G401.6 (cell line): ENCODE data around the gene WNT5A.

Experiments
- FAIRE-seq: peaks from 2 replicates; lab custom pipeline; 2012; peaks lifted over from hg19 to GRCh38; lab: Jason Lieb, UNC

WNT5A gene

GRCh38 chr3:55486857-55487380 is at the start of gene WNT5A:
WNT5A (minus strand) TSS chr3:55487306; CDS start chr3:55486985, 321 bp downstream.
- FAIRE-seq: no peak

DNA sequence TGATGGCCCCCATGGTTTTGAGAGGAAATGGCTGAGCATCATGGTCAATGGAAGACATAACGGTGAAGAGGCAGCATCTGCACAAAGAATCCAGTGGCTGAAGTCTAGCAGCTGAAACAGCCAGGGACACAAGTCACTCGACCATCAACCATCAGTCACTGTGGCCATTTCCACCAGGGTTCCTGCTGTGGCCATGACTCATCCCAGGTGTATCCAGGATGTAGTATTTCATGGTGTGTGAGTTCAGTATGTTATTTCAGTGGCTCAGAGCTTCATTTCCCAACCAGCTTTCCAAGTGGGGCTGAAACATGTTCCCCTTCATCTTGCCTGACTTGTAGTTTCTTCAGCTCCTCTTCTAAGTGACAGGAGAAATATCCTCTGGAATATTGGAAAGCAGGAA is 47.8 kb upstream of the WNT5A start:
- FAIRE-seq: no peak

- no peak for FAIRE-seq
Observed at GRCh38 chr3:55532806-55533205, 45.7 kb upstream of the WNT5A start.

DNA sequence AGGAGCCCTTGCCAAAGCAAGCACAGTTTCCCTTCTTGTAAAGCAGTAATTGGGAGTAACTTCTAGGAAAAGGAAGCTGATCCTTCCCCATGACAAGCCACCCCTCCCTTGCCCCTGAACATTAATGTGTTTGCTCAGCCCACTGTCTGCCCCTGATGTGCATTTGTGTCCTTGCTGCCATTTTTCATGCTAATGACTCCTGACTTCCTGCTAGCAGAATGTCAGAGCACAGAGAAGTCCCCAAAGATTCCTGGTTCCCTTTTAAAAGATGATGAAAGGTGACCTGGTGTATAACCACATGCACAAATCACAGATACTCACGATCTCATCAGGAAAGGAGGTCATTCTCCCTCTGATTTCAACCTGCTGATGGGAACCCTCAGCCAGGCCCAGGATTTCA is 44.2 kb upstream of the WNT5A start:
- FAIRE-seq: no peak

DNA sequence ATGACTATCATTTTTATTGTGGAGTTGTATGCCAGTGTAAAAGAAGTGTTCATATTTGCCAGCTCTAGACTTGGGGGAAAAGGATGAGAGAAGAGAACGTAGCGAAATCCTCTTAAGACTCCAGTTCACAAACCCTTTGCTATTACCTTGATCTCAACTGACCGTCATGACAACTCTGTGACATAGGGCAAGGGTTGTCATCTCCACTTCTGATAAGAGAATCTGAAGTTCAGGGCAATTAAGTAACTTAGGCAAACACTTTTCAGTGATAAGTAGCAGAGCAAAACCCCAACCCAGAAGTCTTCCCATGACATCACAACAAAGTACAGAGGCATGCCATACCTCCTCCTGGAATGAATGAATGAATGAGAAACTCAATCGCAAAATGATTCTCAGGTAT is 40.3 kb upstream of the WNT5A start:
- no peak for FAIRE-seq

DNA sequence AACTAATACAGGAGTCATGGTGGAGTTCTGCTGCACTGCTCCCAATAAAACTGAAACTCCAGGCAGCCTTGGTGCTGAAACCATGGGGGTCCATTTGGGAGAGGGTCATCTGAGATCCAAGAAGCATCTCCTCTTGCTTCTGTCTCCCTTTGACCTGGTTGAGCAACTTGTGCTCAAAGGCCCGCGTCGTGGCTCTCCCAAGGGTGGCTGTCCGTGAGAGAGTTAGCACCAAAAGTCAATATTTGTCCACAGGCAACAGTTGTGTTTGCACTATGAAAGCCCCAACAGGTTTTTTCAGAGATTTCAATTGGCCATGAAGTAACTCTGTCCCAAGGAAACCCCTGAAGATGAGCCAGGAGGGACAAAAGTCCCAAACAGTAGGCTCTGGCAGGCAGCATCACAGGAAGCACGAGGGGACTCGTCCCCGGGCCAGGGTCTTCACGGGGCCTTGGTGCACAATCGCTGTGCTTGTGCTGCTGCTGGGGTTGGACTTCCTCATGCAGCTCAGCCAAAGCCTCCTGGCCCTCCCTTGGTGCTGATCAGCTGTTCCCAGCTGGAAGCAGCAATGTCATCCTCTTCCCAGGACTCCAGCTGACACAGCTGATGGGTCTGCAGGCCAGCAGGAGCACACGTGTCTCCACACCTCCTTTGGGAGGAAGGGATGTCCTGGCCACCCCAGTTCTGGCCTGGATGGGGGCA is 39.4 kb upstream of the WNT5A start:
- no peak for FAIRE-seq

- FAIRE-seq: no peak
Observed at GRCh38 chr3:55525436-55525835, 38.3 kb upstream of the WNT5A start.

DNA sequence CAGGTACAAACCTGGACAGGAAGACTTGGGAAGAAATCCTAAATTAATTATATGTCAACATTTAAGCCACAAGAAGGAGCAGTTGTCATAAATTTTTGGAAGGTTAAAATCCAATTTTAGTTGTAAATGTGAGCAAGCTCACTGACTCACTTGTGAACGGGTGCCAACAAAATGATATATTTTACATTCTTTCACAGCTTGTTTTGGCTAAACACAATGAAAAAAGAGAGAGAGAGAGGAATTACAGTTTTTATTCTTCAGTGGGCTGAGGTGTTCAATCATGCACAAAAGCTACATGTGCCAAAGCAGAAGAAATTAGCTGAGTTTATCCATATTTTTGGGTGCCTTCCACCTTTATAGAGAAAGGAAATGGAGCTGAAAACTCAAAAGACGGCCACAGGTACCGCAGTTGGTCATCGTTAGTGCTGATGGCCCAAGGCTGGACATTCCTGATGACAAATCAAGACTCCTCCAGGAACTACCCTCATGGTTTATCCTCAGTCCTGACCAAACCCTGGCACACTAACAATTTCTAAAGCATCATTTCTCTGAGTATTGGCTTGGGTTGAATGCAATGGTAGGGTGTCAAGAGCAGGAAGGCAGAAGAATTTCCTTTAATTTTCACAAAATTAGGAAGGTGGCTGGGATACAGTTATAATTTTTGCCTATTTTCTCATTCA is 37.6 kb upstream of the WNT5A start:
- no peak for FAIRE-seq

DNA sequence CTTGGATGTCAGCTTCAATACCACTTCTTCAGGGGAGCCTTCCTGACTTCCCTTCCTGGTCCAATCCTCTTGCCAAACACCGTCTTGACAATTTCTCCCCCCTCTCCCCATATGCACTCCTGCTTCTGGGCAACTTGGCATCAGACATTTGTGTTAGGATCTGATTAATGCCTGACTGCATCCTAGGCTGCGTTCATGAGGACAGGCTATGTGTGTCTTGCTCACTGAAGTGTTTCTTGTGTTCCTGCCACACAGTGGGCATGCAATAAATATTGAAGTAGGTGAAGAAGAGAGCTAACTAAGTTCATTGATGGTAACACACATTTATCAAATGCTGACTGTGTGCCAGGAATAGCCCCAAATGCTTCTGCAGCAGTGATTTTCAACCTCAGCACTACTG is 36.4 kb upstream of the WNT5A start:
- FAIRE-seq: no peak

DNA sequence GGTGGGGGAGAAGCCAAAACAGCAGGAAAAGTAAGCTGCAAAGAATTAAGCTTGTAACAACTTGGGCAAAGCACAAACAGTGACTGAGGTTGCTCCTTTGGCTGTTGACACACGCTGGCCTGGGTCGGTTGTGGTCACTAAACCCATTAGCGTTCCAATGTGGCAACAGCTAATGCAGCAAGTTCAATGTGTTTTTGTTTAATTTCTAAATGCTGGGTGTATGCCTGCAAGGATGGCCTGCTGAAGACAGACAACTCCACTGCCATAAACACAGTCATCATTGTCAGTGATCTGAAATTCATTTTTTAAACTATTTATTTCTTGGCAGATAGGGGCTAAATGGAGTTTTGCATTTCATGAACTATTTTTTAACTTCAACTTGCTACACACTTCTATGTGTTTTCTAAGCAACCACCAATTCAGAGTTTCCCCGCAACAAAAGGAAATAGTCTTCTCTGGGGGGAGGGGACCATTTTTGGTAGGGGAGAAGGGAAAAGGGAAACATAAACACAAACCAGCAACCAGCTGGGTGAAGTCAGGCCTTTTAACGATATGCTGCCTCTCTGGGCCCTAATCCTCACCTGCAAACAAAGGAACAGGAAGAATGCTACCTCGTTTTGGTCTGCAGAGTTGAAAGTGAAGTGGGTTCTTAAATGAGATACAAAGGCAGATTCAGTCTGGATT is 34.8 kb upstream of the WNT5A start:
- peak; percentile 87 for FAIRE-seq

GRCh38 chr3:55521064-55521737 is 34.1 kb upstream of the WNT5A start:
- peak; percentile 96 for FAIRE-seq

- no peak for FAIRE-seq
Observed at GRCh38 chr3:55519019-55519418, 31.9 kb upstream of the WNT5A start.

DNA sequence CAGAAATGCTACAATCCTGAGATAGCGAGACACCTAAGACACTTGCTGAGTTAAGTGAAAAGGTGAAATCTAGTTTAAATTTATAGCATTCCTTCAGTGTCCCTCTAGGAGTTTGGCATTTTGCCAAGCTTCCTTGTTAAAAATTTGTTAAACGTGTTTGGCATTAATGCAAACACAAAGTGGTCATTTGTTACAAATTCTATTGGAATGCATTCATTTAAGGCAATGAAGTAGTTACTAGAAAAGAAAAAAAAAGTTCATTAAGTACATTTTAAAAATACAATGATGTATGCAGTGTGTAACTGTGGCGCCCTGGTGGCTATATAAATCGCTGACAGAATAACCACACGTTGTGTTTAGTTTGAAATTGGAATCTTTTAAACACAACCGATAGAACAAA is 31.3 kb upstream of the WNT5A start:
- peak; percentile 99 for FAIRE-seq

GRCh38 chr3:55516392-55517030 is 29.4 kb upstream of the WNT5A start:
- FAIRE-seq: no peak

DNA sequence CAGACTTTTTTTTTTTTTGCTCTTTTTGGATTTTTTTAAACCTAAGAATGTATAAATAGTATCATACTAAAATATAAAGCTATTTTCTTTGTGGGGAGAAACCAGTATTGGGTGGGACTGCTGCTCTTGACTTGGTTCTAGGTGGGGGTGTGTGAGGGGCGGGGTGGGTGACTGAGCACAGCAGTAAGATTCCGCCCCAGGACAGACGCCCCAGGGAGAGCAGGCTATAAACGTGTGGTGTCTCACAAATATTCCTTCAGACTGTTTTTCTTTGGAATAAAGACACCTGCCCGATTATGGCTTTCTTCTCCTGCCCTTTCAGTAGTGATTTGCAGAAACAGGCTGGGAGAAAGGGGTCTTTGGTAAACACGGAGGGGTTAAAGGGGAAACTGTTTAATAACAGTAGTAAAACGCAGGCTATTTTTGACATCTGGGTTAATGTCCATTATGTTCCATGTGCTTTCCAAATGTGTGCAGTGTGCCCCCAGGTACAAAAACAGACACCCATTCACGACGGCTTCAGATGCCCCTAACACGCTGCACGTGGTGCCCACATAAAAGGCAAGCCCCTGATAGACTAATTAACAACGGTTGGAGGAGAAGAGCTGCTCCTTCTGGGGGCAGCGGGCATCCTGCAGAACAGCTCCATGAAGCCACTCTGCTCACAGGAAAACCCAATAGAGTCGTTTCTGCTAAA is 28.6 kb upstream of the WNT5A start:
- no peak for FAIRE-seq

DNA sequence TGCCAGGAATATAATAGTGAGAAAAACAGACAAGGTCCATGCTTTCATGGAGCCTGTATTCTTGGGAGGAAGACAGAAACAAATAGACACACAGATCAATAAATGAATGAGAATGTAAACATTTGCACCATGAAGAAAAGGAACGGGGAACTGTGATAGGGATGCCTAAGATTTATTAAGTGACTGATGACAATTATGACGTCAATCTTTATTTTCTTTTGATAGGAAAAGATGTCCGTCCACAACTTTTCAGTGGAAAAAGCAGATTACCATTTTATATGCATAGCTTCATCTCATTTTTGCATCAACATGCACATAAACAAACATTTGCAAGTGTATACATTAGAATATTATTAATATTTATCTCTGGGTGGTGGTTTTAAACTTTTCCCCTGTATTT is 27.9 kb upstream of the WNT5A start:
- FAIRE-seq: no peak

DNA sequence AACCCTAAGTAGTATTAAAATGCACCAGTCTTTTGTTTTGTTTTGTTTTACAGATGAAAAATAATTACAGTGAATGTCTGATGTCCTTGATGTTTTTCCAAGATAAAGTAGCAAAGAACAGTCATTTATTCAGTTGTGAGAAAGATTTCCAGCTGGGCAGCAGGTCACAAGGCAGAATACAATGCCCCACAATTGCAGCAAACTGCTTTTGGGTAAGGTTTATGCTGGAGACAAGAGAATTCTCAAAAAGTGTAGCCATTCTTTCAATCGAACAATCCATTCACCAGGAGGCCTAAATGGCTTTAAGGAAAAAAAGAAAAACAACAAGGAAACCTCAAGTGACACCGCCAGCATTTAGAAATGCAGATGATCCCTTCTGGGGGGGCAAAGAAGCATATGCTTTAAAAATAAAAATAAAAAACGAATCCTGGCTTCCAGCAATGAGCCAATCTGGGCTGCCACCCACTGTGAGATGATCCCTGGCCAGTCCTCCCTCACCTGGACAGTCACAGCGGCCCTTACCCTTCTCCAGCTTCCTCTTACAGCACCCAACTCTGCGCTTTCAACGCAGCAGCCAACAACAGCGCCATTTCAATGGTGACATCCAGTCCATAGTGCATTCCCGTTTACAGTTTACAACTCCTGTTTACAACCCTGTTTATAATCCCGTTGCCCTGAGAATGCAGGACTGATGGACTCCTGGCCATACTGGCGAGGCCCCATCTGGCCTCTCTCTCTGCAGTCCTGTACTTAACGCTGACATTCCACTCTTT is 25.7 kb upstream of the WNT5A start:
- FAIRE-seq: peak; percentile 99

DNA sequence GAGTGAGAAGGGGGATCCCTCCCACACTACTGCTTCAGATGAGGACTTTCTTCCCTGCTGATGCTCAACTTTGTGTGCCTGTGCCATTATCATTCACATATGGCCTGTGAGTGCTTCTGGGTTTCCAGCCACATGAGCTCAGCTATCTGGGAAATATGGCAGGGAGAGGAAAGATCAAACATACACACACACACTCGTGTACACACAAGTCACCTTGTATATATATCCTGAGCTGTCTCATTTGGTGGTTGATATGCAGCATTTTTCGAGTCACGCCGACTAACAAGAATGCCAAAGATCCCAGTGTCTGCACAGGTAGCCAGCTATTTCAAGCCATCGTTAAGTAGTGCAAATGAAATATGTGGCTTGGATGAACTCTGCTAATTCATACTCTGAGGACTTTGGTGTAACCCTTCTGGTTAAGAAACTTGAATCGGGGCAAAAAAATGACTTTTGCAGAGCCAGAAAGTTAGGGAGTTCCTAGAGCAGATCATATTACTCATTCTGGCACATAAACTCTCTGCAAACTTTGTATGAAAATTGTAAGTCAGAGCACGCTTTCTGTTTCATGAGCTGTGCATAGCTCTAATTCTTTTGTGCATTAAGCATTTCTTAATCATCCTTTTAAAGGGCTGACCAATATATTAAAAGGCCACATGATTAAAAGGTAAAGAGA is 24.9 kb upstream of the WNT5A start:
- FAIRE-seq: no peak

DNA sequence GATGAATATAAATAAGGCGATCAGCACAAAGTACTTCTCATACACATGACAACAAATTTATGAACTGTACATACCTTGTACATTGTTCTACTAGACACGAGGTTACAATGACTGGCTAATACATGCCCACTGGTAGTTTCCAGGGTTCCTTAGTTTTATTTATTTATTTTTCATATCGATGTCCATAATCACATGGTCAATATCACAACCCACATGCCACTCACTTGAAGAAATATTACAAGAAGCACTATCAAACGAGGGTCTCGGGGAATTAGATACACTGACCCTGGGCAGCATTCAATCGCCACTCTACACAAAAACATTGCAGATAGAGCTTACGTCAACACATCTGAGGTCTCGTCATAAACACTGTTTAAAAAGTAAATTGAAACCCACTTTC is 21.2 kb upstream of the WNT5A start:
- no peak for FAIRE-seq

DNA sequence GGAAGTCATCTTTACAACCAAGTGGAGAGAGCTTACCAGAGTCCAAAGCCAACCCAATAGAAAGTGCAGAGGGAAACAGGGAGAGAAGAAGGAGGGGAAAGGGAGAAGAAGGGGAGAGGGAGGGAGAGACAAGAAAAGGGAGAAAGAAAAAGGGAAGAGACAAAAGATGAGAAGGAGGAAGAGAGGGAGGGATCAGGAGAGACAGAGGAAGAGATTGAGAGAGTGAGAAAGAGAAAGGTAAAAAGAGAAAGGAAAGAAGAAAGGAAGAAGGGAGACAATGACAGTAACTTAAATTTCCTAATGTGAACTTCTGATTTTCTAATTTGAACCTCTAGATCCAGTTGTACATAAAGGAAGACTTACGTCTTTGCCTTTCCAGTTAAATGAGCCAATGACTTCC is 20.7 kb upstream of the WNT5A start:
- no peak for FAIRE-seq
